Stimulated activated CD4-positive, alpha-beta T cell treated with anti-CD3 and anti-CD28 coated beads, Interleukin-15, amount 100 ng/mL, for 1 hour (primary cell): ENCODE measurements around the gene ZNF324.
"Not testable (repeated sequence)": the region's sequence is repeated elsewhere in the genome, so short reads cannot be mapped to it uniquely, and the experiment has no call there.

Experiments
- DNase-seq, 2 donors: peaks; one replicate each; pipeline ENCODE4 v3.0.0-alpha.2; 2020; ENCODE audit warnings: low read depth in 1 of 2, low spot score in 1 of 2

ZNF324 gene

GRCh38 chr19:58466760-58467589 lies at the start of gene ZNF324:
Gene ZNF324, plus strand, starts transcription at chr19:58467080. Its CDS starts 2,106 bp downstream, at chr19:58469186.
- peak; percentile 94 to 95 for DNase-seq

- no peak for DNase-seq
These were observed 38.3 kb upstream of the ZNF324 start for GRCh38 chr19:58428617-58429016.

DNA sequence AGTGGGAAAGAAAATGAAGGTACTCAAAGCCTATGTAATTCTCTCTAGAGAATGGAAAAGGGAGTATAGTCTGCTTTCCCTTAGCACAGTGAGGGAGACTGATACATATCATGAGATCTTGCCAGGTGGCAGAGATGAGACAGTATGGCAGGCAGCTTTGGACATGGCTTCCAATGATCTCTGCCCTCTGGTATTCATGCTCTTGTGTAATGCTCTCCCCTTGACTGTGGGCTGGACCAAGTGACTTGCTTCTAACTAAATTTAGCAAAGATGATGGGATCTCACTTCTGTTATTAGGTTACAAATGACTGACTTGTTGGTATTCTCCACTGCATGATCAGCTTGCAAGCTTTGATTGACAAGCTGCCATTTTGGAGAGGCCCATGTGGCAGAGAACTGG lies 37.1 kb upstream of the ZNF324 start:
- DNase-seq, result no peak

DNA sequence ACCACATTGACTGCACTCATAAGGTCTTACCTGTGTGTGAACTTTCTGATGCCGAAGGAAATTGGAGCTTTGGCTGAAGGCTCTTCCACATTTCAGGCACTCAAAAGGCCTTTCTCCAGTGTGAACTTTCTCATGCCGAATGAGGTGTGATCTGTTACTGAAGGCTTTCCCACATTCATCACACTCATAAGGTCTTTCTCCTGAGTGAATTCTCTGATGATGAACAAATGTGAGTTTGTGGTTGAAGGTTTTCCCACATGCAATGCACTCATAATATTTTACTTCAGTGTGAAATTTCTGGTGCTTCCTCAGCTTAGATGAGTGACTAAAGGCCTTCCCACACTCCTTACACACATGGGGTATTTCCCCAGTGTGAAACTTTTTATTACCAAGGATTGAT lies 32.7 kb upstream of the ZNF324 start:
- no peak for DNase-seq

GRCh38 chr19:58439576-58440554 lies 27.0 kb upstream of the ZNF324 start, which contains the start of gene ZNF132:
Gene ZNF132, minus strand, starts transcription at chr19:58440153. Its CDS starts 332 bp downstream, at chr19:58439821.
- peak; percentile 77 to 86 for DNase-seq

- no peak for DNase-seq
These were observed 26.3 kb upstream of the ZNF324 start for GRCh38 chr19:58440556-58440955.

- DNase-seq, result not testable (repeated sequence)
These were observed 23.9 kb upstream of the ZNF324 start for GRCh38 chr19:58442986-58443385.

GRCh38 chr19:58448860-58449259 lies 18.0 kb upstream of the ZNF324 start:
- not testable (repeated sequence) for DNase-seq

DNA sequence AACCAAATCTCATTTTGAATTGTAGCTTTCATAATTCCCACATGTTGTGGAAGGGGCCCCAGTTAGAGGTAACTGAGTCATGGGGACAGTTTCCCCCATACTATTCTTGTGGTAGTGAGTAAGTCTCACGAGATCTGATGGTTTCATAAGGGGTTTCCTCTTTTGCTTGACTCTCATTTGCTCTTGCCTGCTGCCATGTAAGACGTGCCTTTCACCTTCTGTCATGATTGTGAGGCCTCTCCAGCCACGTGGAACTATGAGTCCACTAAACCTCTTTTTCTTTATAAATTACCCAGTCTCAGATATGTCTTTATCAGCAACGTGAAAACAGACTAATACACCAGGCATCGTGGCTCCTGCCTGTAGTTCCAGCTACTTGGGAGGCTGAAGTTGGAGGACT lies 16.9 kb upstream of the ZNF324 start:
- not testable (repeated sequence) for DNase-seq

DNA sequence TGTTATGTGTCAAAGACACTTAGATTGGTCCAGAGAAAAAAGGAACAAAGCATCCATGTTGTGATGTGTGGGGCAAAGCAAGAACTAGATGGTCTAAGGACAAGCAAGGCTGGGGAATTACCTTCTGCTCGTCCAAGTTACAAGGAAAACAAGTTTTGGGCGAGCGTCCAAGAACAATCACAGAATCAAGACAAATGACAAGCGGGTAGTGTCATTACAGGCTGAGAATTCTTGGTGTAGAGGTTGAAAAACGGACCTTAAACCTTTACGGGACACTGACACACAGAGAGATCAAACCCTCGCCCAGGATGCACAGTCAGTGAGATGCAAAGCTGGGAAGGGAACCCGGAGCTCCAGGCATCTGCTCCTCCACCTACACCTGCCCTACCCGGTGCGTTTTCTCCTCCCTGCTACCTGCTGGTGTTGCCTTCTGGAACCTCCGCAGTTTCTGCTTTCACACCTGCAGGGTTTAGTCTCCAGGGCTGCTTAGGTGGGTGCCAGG lies 16.0 kb upstream of the ZNF324 start:
- DNase-seq, result no peak

- DNase-seq, result peak; percentile 92 to 93
These were observed 15.3 kb upstream of the ZNF324 start, which contains the start of gene ZNF324B for GRCh38 chr19:58451358-58452101. Gene ZNF324B, plus strand, starts transcription at chr19:58451622. Its CDS starts 2,080 bp downstream, at chr19:58453702.

- DNase-seq, result no peak
These were observed 13.1 kb upstream of the ZNF324 start for GRCh38 chr19:58453743-58454142.

- no peak for DNase-seq
These were observed 11.6 kb upstream of the ZNF324 start for GRCh38 chr19:58455306-58455705.

DNA sequence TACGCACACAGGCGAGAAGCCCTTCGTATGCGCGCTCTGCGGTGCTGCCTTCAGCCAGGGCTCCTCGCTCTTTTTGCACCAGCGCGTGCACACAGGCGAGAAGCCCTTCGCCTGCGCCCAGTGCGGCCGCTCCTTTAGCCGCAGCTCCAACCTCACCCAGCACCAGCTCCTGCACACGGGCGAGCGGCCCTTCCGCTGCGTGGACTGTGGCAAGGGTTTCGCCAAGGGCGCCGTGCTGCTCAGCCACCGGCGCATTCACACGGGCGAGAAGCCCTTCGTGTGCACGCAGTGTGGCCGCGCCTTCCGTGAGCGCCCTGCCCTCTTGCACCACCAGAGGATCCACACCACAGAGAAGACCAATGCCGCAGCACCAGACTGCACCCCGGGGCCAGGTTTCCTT lies 10.8 kb upstream of the ZNF324 start:
- no peak for DNase-seq

- DNase-seq, result no peak
These were observed 6.8 kb upstream of the ZNF324 start for GRCh38 chr19:58460039-58460438.

DNA sequence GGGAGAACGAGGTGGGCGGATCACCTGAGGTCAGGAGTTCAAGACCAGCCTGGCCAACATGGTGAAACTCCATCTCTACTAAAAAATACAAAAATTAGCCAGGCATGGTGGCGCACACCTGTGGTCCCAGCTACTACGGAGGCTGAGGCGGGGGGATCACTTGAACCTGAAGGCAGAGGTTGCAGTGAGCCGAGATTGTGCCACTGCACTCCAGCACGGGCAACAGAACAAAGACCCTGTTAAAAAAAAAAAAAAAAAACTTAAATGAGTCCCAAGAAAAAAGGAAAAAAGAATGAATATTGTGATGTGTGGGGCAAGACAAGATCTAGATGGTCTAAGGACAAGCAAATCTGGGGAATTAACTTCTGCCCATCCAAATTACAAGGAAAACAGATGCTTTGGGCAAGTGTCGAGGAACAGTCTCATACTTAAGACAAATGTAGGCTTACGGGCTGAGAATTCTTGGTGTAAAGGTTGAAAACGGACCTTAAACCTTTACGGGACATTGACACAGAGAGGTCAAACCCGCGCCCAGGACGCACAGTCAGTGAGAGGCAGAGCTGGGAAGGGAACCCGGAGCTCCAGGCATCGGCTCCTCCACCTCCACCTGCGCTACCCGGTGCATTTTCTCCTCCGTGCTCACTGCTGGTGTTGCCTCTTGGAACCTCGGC lies 656 bp upstream of the ZNF324 start:
- DNase-seq, result no peak

- DNase-seq, result no peak
These were observed 1.4 kb downstream of the ZNF324 start for GRCh38 chr19:58468216-58468839.

- no peak for DNase-seq
These were observed 2.5 kb downstream of the ZNF324 start for GRCh38 chr19:58469241-58470013.
